SIG-M5 treated with dmso at 0.1 percent for 504 hours (cell line): Measurements from ENCODE around the gene DPP6.

ENCODE experiments used
- DNase-seq: peaks from one replicate; lab custom pipeline; 2025; ENCODE audit not compliant: unreplicated experiment; lab: John Stamatoyannopoulos, UW

Gene DPP6

DNA sequence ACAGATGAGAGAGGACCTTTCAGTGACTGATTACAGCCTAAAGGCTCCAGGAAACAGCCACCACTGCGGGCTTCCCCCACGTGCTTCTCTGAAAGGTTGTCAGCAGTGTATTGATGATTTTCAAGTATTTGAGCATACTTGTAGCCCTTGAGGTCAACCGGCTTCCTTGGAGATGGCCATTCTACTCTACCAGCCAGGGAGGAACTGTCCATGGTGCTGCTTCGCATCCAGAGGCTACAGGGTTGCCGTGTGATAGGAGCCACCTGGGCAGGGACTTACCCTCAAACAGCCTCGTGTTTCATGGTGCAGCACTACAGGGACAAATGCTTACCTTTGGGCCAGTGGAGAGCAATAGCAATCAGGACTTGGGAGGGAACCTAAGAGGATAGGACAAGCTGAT is 179.5 kb downstream of the DPP6 start:
- no peak for DNase-seq

DNA sequence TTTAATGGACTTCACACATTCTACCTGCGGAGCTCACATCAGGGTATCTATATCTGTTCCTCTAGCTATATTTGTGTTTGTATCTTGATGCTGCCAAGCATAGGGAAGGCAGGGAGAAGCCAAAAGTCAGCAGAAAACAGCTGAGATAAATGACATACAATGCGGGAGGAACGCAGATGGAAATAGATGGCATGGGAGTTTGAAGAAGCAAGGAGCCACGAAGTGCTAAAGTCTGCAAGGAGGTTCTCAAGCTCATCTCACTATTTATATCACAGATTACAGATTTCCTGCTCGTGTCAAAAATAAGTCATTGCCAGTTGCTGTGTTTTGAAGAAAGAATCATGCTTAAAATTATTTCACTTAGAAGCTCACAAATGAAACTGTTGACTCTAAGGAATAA is 180.5 kb downstream of the DPP6 start:
- DNase-seq = no peak

DNA sequence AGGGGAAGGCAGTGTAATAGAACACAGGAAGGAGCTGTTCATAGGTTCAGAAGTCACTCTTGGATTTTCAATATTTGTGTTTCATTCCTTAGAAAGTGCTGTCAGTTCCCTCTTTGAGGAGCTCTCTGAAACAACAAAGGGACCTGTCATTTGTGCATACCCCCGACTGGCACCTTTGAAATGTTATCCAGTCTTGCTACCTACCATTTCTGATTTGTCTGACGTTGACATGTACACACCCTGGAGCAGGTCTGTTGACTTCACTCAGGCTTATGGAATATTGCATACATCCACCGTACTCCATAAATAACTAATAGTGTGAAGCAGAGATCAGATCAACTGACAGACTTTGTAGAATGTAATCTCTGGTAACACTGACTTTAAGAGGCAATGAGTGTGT is 189.8 kb downstream of the DPP6 start:
- no peak for DNase-seq

DNA sequence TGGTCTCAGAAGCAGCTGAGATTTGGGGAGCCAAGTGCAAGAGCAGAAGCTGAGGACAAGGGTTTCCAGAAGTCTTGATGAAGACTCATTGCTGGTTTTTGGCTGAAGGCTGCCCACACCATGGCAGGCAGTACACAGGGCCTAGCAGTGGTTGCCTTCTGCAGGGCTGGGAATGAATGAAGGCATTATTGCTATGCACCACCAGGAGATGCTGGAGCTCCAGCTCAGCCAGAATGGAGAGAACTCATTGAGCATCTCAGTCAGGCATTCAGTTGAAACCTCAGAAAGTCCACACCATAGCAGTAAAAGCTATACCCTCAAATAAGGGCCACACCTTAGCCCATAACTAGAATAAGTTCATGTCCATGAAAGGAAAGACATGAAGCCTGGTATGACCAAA is 190.5 kb downstream of the DPP6 start:
- no peak for DNase-seq

DNA sequence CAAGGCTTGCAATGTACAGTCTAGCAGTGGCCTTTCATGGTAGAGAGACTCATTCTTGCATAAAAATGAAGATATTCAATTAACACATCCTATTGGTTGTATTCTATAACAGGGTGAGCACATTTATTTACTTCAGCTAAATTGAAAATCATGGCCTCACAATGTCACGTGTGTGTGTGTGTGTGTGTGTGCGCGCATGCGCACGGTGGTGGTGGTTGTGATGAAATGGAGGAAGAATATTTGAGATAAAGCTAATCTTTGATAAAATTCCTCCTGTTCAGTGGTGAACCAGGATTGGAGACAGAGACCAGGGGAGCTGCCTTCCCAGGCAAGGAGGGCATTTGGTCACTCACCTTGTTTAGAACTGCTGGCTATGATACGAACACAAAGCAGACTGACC is 199.8 kb downstream of the DPP6 start:
- DNase-seq = no peak

GRCh38 chr7:154253810-154254209 is 201.6 kb downstream of the DPP6 start:
- DNase-seq = no peak

GRCh38 chr7:154255324-154255723 is 203.1 kb downstream of the DPP6 start:
- DNase-seq = no peak

DNA sequence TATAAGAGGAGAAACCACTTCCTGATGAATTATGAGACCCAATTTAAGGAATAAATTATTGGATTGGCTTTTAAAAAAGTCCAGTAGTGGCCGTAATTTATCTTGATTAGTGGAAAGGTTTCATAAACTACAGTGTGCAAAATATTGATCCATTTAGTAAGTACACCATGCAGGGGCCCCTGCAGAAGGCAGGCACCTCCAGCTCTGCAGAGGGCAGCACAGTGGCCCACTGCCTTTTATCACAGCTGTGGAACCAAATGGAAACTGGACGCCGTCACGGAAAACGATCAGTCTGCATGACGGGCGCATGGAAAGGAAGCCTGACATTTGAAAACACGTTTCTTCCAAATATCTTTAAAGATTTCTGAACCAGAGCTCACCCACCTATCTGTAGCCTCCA is 204.0 kb downstream of the DPP6 start:
- no peak for DNase-seq

- DNase-seq = no peak
Observed at GRCh38 chr7:154259396-154259795, 207.2 kb downstream of the DPP6 start.

GRCh38 chr7:154287356-154287755 is 235.2 kb downstream of the DPP6 start:
- no peak for DNase-seq

- no peak for DNase-seq
Observed at GRCh38 chr7:154289119-154289518, 236.9 kb downstream of the DPP6 start.

GRCh38 chr7:154296443-154296842 is 244.2 kb downstream of the DPP6 start:
- no peak for DNase-seq

- DNase-seq = no peak
Observed at GRCh38 chr7:154299736-154300135, 247.5 kb downstream of the DPP6 start.

DNA sequence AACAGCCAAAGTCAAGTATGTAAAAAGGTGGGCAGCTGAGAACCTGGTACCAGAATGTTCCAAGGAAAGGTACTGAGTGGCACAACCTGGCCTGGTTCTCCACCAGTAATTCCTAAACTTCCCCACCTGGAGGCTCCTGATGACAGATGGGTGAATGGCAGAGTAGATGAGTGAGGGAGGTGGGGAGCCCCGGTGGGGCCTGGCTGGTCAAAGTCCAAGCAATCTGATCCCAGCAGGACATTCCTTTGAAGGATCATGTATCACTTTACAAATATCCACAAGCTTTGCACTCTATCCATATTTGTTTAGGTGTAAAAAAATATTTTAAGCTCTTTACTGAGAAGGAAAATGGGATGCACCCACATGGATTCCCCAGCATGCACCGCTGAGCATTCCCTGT is 250.2 kb downstream of the DPP6 start:
- DNase-seq = no peak

DNA sequence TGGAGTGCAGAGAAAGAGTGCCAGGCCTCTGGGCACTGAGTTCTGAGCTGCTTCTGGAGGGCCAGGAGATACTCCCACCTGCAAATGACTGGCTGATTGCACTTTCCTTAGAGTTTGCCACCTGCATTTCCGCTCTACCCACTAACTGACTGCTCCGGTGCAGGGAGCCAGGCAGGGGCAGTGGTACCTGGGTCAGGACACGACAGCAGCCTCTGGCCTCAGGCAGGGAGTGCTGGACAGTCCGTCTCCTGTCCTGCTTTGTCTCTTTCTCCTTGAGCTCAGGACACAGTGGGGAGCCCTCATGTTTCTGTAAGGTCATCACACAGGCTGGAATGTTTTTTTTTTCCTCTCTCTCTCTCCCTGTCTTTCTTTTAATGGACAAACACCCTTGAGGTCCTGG is 252.0 kb downstream of the DPP6 start:
- DNase-seq = no peak

DNA sequence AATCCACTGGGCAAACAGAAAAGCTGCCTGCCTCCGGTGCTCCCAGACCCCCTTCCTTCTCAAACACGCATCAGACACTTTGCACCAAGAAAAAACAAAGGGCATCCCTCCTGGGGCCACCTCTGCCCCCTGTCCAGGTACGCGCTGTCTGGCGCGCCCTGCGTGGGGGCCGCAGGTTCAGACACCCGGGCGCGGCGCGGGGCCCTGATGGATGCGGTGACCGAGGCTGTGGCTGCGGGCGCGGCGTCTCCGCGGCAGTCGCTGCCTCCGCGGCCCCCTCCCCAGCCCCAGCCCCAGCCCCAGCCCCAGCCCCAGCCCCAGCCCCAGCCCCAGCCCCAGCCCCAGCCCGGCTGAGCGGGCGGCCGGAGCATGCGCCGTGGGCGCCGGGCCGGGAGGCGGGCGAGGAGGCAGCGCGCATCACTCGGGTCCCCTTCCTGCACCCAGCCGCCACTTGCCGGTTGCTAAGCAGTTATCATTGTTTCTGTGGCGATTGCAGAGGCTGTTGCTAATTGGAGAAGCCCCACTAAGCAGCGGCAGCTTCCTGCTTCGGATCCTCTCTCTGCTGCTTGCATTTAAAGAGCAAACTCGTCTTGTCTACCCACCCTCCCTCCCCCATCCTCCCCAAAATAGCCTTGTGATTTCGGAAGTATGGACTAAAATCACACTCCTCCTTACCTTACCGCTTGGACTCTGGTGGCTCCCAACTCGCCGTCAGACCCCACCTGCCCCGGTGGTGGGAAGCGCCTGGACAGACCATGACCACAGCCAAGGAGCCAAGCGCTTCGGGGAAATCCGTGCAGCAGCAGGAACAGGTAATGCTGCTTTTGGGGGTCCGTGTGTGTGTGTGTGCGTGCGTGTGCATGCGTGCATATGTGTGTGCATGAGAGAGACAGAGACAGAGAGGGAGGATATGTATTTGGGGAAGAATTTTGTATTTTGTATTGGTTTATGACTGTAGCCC is 252.8 kb downstream of the DPP6 start:
- no peak for DNase-seq

GRCh38 chr7:154306036-154306435 is 253.8 kb downstream of the DPP6 start:
- no peak for DNase-seq

DNA sequence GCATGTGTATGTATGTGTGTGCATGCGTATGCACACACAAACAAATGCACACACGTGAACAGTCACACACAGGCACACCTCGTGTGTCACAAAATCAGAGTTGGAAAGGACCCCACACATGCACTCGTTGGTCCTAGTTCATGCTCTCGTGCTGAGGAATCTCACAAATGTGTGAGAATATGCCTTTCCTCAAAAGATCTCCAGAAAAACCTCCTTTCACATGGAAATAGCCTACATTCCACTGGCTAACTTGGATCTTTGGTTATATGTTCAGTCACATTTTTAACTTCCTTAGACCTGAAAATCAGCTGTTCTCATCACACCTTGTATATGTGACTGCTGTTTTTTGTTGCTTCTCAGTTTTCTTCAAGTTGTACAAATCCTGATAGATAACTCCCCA is 256.7 kb downstream of the DPP6 start:
- DNase-seq = no peak

DNA sequence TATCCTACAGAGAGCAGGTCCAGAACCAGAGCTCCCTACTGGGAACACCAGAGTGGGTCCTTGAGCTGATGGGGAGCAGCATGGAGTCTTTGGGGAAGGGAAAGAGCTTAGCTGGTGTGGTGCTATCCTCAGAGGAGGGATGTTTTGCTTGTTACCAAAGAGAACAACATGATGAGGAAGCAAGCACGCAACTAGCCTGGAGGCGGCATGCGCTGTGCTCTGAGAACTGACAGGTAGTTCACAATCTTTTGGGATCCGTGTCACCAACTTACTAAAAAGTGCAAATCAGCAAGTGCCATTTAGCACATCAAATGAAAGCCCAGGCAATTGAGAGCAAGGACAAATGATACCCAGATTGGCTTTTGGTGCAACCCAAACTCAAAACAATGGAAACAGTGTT is 257.9 kb downstream of the DPP6 start:
- DNase-seq = no peak

GRCh38 chr7:154324196-154324595 is 272.0 kb downstream of the DPP6 start:
- DNase-seq = no peak

DNA sequence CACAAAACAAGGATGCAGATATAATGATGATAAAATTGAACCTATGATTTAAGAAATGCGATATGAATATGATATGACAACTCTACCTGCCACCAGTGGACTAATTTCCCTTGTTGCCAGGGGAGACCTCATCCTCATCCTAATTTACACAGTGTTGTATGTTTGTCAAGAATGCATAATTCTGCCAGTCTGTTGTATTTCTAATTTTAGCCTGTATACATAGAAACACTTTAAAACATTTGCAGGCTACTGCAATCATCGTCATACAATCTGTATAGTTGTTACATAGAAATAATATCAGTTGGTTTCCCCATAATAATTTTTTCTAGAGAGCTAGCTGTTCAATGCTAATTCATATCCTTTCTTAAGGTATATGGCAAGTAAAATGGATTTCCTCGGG is 274.2 kb downstream of the DPP6 start:
- no peak for DNase-seq

DNA sequence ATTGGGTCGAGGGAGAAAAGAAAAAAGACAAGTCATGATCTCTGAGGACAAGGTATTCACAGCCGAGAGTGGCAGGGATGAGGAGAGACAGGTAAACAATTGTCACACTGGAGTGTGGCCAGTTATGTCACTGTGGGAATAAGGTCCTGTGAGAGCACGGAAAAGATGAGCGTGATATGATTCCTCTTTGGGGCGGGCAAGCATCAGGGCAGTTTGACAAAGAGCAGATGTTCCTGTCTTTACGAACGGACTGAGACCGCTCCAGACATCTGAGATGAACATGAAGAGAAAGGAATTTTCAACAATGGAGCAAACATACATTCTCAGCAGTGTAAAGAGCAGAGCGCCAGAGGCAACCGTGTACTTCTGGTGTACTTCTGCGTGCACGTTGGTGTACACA is 278.1 kb downstream of the DPP6 start:
- DNase-seq = no peak
